Mammary epithelial cell (primary cell): ENCODE results near the gene CLCA1.

Source experiments
- EZH2 ChIP-seq: IDR thresholded peaks from 2 replicates; pipeline ENCODE4 v1.6.1; 2012; ENCODE audit warnings: low read length, inconsistent platforms, borderline replicate concordance
- TF ChIP-seq, protein P1 (sequence below), 2 donors: IDR thresholded peaks in 1 of 2; conservative IDR thresholded peaks in 1 of 2; 2 replicates each; pipeline ENCODE4 v1.5.1; 2011 to 2012; ENCODE audit warnings: inconsistent platforms in 2 of 2, low read length in 2 of 2, mild to moderate bottlenecking in 2 of 2, control low read depth in 1 of 2, low read depth in 1 of 2; ENCODE audit not compliant: insufficient read depth in 1 of 2; ENCODE audit errors: extremely low read depth in 1 of 2

DNA sequence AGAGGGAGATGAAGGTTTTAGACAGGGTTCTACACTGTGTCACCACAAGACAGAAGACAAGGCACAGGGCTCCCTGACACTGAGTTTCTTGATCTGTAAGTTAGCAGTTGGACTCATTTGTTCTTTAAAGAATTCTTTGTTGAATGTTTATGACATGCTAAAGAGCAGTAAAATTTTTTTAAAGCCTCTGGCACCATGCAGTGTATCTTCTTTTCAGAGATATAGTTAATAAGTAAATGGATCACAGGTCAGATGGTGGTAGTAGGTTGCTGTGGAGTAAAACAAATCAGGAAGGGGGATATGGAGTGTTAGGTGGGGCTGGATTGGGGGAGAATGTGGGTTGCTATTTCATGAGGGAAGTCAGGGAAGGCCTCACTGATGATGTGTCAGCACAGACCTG is 80.1 kb downstream of the CLCA1 start:
- TF ChIP-seq EZH2 = no peak
- TF ChIP-seq, protein P1, sequence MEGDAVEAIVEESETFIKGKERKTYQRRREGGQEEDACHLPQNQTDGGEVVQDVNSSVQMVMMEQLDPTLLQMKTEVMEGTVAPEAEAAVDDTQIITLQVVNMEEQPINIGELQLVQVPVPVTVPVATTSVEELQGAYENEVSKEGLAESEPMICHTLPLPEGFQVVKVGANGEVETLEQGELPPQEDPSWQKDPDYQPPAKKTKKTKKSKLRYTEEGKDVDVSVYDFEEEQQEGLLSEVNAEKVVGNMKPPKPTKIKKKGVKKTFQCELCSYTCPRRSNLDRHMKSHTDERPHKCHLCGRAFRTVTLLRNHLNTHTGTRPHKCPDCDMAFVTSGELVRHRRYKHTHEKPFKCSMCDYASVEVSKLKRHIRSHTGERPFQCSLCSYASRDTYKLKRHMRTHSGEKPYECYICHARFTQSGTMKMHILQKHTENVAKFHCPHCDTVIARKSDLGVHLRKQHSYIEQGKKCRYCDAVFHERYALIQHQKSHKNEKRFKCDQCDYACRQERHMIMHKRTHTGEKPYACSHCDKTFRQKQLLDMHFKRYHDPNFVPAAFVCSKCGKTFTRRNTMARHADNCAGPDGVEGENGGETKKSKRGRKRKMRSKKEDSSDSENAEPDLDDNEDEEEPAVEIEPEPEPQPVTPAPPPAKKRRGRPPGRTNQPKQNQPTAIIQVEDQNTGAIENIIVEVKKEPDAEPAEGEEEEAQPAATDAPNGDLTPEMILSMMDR (conservative IDR thresholded peaks at IDR 0.05 in 1 of 2, IDR thresholded peaks at IDR 0.05 in 1 of 2; ENCODE audit: extremely low read depth in 1 of 2, insufficient read depth in 1 of 2, low read depth in 1 of 2, low read length in 2 of 2) = no peak
